ENCODE results near the gene APAF1.

The APAF1 gene

DNA sequence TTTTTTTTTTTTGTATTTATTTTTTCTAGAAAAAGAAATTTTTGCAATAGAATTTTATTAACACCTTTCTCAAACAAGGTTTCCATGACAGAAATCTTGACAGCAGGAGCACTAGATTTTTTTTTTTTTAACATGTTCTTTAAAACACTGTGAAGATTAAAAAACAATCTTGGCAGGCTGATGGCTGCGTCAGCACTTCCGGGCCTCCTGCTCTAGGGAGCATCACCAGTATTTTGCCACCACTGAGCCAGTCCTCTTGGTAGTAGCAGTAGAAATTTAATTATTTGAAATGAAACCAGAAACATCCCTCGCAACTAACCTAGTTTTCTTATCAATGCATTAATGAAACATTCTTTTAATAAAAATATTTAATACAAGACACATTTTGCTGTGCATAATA lies 99.6 kb downstream of the APAF1 start:
- TF ChIP-seq, protein P1, sequence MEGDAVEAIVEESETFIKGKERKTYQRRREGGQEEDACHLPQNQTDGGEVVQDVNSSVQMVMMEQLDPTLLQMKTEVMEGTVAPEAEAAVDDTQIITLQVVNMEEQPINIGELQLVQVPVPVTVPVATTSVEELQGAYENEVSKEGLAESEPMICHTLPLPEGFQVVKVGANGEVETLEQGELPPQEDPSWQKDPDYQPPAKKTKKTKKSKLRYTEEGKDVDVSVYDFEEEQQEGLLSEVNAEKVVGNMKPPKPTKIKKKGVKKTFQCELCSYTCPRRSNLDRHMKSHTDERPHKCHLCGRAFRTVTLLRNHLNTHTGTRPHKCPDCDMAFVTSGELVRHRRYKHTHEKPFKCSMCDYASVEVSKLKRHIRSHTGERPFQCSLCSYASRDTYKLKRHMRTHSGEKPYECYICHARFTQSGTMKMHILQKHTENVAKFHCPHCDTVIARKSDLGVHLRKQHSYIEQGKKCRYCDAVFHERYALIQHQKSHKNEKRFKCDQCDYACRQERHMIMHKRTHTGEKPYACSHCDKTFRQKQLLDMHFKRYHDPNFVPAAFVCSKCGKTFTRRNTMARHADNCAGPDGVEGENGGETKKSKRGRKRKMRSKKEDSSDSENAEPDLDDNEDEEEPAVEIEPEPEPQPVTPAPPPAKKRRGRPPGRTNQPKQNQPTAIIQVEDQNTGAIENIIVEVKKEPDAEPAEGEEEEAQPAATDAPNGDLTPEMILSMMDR (IDR thresholded peaks at IDR 0.05; ENCODE audit: low read length, missing control alignments) = no peak
- peak; percentile 49 for DNase-seq (ENCODE audit: low read depth)
- no peak overlapping the region for H3K4me3 ChIP-seq (replicated peaks; ENCODE audit: low read depth, low read length)

DNA sequence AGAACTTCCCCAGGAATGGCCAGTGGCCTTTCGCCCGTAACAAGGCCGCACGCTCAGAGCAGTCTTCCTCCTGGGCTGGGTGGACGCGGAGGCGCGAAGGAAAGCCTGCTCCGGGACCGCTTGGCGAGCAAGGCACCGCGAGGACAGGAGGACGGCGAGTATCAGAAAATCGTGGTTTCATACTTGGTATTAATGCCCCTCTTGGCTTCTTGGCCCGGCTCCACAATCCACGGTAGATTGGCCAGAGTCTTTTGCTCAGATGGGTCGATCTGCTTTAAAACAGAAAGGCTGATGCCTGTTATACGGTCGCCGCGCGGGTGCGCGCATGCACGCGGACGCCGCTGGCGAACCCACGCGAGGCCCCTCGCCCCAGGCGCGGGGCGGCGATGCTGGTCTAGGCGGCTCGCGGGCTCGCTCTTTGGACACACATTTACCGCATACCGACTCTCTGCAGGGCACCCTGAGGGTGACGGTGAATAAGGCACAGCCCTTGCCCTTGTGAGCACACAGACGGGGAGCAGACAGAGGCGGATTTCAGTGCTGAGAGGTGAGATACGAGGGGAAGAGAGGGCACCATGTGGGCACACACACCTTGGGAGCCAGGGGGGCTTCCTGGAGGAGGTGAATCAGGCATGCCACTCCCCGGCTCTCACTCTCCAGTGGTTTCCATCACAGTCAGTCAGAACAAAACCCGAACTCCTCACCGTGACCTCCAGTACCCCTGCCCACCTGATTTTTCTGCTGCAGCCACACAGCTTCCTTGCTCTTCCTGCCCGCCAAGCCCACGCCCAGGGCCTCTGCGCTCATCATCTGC lies 100.7 kb downstream of the APAF1 start:
- TF ChIP-seq, protein P1 (IDR thresholded peaks at IDR 0.05; ENCODE audit: low read length, missing control alignments) = no peak
- DNase-seq (ENCODE audit: low read depth) = peak; percentile 28
- peak overlapping the region; percentile 53 for H3K4me3 ChIP-seq (replicated peaks; ENCODE audit: low read depth, low read length)

DNA sequence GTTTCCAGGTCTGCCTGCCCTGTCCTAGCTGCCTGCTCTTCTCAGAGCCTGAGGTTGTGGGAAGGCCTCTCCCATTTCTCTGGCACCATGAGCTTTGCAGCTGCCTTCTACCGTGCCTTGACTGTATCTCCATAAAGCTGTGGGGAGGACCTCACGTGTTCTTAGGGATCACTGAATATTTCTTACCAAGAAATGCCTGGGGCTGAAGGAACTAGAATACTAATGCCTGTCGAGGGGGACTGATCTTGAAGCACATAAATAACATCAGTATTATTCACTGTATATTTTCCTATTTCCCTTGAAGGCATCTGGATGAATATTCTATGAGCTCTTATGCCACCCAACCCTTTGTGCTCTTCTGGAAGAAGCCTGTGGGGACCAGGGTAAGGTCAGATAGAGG lies 103.4 kb downstream of the APAF1 start:
- TF ChIP-seq, protein P1 (IDR thresholded peaks at IDR 0.05; ENCODE audit: low read length, missing control alignments) = no peak
- DNase-seq (ENCODE audit: low read depth) = no peak
- no peak overlapping the region for H3K4me3 ChIP-seq (replicated peaks; ENCODE audit: low read depth, low read length)

DNA sequence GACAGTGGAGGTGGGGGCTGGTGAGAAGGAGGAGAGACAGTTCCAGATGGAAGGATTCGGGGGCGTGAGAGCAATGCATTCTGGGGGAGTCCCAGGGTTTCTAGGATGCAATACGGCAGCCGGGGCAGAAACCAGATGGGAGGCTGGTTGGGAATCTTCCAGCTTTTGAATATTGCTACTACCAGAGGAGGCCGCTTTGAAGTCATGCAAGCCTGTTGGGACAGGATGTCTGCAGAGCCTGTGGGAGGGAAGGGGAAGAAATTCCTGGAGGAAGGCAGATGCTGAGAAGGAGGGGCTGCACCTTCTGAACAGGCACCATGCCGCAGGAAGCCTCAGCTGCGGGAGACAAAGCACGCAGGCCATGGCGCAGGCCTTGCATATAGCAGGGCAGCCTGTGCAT lies 105.4 kb downstream of the APAF1 start:
- no peak overlapping the region for H3K4me3 ChIP-seq (replicated peaks; ENCODE audit: low read depth, low read length)
- DNase-seq (ENCODE audit: low read depth) = no peak
- TF ChIP-seq, protein P1 (IDR thresholded peaks at IDR 0.05; ENCODE audit: low read length, missing control alignments) = no peak

- no peak overlapping the region for H3K4me3 ChIP-seq (replicated peaks; ENCODE audit: low read depth, low read length)
- no peak for DNase-seq (ENCODE audit: low read depth)
- TF ChIP-seq, protein P1 (IDR thresholded peaks at IDR 0.05; ENCODE audit: low read length, missing control alignments) = no peak
These were observed 106.6 kb downstream of the APAF1 start for GRCh38 chr12:98751580-98752115.

DNA sequence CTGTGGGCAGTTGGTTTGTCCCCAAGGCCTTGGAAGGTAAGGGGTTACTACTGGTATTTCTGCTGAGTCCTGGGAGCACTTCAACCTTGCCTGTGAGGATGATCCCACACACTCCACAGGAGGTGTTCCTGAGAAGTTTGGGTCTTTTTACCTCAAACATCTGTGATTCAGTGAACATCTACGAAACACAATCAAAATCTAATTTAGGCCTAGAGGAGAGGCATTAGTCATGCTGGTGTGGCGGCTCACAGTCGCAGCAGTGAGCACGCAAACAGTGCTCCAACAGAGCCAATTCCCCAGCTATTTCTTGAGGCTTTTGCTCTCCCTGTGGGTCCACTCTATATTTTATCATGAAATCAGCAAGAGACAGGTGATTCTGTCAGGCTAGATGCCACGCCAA lies 107.6 kb downstream of the APAF1 start:
- no peak for DNase-seq (ENCODE audit: low read depth)
- no peak overlapping the region for H3K4me3 ChIP-seq (replicated peaks; ENCODE audit: low read depth, low read length)
- TF ChIP-seq, protein P1 (IDR thresholded peaks at IDR 0.05; ENCODE audit: low read length, missing control alignments) = no peak

Measured in fibroblast of pulmonary artery (primary cell).